ENCODE results near the gene TNPO2.

TNPO2 gene

GRCh38 chr19:12649941-12650340 lies 73.8 kb downstream of the TNPO2 start:
- TF ChIP-seq, protein P1, sequence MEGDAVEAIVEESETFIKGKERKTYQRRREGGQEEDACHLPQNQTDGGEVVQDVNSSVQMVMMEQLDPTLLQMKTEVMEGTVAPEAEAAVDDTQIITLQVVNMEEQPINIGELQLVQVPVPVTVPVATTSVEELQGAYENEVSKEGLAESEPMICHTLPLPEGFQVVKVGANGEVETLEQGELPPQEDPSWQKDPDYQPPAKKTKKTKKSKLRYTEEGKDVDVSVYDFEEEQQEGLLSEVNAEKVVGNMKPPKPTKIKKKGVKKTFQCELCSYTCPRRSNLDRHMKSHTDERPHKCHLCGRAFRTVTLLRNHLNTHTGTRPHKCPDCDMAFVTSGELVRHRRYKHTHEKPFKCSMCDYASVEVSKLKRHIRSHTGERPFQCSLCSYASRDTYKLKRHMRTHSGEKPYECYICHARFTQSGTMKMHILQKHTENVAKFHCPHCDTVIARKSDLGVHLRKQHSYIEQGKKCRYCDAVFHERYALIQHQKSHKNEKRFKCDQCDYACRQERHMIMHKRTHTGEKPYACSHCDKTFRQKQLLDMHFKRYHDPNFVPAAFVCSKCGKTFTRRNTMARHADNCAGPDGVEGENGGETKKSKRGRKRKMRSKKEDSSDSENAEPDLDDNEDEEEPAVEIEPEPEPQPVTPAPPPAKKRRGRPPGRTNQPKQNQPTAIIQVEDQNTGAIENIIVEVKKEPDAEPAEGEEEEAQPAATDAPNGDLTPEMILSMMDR (IDR thresholded peaks at IDR 0.05; ENCODE audit: insufficient read depth, low read length, missing control alignments) = no peak
- no peak for DNase-seq (ENCODE audit: low read depth, low spot score)
- ChIA-PET CTCF (interaction anchor here (1.4 to 1.5 kb wide), 2 partner anchors 10 to 86 kb away, joined by 4 to 8 read pairs; no protein-coding TSS in a partner anchor), POLR2A (no interaction called here)
- no peak overlapping the region for H3K4me3 ChIP-seq (ENCODE audit: low read depth, low read length)
